Left kidney (tissue), 2 donors: ENCODE results near the gene GSTA4. TPM values are rescaled to one million over a fixed set of nuclear protein-coding genes. Genes with fewer than 3 reads are reported as not detected.
"Not testable (repeated sequence)": the region's sequence is repeated elsewhere in the genome, so short reads cannot be mapped to it uniquely, and the experiment has no call there.

ENCODE experiments used
- DNase-seq: peaks from one replicate; pipeline ENCODE4 v3.0.0-alpha.2; 2013
- polyA plus RNA-seq: library from polyadenylated mRNA; unstranded; fragments of 120-200 nt; gene quantifications from one replicate; pipeline ENCODE4 v1.2.1, GENCODE V29; 2013; ENCODE audit not compliant: insufficient read length

The GSTA4 gene
- polyA plus RNA-seq, 1 donor: 116 TPM

- DNase-seq: no peak
Measured at GRCh38 chr6:52976591-52977035, 18.5 kb downstream of the GSTA4 start.

GRCh38 chr6:52976149-52976548 is 18.9 kb downstream of the GSTA4 start:
- no peak for DNase-seq

GRCh38 chr6:52975580-52975979 is 19.5 kb downstream of the GSTA4 start:
- no peak for DNase-seq

DNA sequence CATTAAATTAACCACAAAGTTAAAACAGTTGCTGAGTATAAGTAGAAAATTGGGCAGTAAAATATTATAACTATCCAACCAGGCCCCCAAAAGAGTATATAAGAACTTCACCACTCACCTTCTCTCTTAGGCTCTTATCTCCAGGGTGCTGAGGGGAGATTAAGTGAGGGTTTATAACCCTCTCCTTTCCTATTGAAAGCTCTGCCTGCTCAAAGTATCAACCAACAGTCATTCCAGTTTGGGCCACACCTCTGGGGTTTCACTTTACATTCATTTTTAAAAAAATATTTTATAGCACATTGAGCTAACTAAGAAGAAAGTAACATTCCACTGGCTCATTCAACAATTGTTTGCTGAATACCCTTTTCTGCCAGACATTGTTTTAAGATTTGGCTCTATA is 22.1 kb downstream of the GSTA4 start:
- DNase-seq: no peak

GRCh38 chr6:52969359-52969758 is 25.7 kb downstream of the GSTA4 start:
- DNase-seq: no peak

DNA sequence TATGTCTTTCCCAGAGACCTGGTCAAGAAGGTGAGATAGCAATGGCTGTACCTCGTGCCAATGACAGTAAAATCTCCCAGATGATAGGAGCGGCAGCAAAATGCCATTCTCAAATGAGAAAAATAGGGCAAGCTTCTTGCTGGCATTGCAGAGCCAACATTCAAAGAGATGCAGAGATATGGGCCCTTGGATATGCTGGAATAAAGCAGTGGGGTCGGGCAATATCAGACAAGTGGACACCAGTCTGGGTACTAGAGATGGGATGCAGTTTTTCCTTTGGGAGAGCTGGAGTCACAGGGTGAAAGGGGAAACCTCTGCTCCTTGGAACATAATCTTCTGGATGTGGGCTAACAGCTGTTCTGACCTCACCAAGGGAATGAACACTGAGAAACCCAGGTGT is 29.0 kb downstream of the GSTA4 start:
- no peak for DNase-seq

- no peak for DNase-seq
Measured at GRCh38 chr6:52965380-52965779, 29.7 kb downstream of the GSTA4 start.

GRCh38 chr6:52964318-52964717 is 30.8 kb downstream of the GSTA4 start:
- DNase-seq: no peak

DNA sequence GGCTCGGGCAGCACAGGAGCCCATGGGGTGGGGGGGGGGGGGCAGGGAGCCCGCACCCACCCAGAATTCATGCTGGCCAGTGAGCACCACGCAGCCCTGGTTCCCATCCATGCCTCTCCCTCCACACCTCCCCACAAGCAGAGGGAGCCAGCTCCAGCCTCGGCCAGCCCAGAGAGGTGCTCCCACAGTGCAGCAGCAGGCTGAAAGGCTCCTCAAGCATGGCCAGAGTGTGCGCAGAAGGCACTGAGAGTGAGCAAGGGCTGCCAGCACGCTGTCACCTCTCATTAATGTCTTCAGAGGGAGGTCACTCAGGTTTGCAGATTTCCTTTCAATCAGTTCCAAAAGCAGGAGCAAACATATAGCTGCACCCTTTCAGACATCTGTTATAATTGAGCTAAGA is 32.4 kb downstream of the GSTA4 start:
- no peak for DNase-seq

GRCh38 chr6:52961022-52961421 is 34.1 kb downstream of the GSTA4 start:
- DNase-seq: not testable (repeated sequence)

DNA sequence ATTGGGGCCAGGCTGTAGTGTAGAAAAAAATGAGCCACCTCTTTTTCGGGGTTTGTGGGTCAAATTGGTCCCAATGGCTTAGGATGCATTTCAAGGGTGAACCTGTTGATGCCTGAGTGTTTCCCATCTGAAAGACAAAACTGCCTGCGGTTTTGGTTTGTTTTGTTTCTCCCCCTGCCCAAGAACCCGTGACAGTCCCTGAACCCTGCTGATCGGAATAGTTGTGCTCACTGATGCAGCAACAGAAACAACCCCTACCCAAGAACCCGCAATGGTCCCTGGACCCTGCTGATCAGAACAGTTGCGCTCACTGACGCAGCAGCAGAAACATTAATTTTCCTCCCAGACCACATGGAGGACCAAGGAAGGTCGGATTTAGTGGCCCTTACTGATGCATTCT is 34.9 kb downstream of the GSTA4 start:
- DNase-seq: peak; percentile 7

GRCh38 chr6:52958546-52959255 is 36.4 kb downstream of the GSTA4 start:
- DNase-seq: no peak

DNA sequence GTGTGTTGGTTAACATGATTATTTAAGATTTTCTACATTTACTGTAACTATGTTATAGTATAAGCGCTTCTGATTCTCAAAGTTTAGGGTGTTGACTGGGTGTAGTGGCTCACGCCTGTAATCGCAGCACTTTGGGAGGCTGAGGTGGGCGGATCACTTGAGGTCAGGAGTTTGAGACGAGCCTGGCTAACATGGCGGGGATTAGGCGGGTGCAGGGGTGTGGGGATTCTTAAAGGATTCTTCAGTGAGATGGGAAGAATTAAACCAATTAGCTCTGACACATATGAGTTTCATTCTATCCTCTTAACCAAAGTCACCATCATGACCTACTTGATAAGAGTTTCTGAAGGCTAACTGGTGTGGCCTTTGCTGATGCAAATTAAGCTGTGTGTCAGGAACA is 39.2 kb downstream of the GSTA4 start:
- DNase-seq: no peak

DNA sequence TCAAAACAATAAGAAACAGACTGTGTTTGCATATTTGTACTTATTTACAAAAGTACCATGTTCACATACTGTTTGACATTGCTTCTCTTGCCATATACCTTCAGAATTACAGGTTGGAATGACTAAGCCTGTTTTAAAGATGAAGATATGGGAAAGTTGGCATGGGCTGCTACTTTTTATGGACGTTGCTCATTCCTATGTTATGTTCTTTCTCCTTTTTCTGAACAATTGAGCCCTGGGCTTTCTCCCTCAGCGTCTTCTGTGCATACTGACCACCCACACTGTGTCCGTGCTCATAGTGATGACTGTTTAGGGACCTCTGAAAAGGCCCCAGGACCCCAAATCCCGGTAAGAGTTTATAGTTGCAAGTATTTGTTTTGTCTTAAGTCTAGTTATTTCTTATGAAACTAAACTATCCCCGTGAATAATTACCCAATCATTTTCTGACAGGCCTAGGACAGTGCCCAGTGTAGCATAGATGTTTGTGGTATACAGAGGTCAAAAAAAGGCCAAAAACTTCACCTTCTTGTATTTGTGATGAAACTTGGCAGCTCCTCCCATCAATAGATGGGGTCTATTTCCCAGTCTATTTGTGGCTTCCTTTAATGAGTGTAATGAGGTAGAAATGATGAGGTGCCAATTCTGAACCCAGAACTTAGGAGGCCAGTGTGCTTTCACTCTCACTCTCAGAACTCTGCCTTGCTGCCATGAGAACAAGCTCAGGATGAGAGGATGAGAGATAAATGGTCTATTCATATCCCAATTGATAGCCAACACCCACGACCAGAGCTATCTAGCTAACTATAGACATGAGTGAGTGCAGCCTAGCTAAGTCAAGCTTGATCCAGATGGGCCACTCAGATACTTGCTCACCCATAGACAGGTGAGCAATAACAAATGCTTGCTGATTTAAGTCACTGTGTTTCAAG is 40.9 kb downstream of the GSTA4 start:
- DNase-seq: no peak

DNA sequence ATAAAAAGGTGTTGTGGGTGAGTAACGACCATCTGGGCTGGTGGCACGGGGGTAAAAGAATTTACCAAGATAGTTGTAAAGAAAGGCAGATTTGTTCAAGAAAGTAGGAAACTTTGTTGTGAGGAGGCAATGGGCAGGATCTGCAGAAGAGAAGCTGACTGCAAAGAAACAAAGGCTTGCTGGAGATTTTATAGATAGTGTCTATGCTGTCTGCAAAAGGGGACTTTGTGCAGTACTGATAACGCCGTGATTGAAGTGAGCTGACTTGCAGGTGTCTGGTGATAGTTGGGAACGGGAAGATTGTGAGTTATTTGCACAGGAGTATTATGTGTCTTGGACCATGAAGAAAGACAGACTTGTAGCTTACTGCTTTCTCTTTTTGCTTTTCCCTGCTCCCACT is 48.8 kb downstream of the GSTA4 start:
- DNase-seq: no peak

- DNase-seq: not testable (repeated sequence)
Measured at GRCh38 chr6:52942821-52943220, 52.3 kb downstream of the GSTA4 start.

DNA sequence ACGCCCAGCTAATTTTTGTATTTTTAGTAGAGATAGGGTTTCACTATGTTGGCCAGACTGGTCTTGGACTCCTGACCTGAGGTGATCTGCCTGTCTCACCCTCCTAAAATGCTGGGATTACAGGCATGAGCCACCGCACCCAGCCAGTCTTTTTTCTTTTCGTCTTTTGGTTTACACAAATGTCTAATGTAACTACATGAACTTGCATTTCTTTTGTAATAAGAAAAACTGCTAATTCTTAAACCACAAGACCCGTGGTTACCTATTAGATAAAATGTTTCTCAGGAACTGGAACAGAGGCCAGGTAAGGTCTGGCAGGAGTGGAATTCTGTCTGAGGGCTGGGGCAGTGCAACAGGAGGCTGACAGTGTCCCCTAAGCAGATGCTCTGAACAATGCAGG is 52.9 kb downstream of the GSTA4 start:
- no peak for DNase-seq

DNA sequence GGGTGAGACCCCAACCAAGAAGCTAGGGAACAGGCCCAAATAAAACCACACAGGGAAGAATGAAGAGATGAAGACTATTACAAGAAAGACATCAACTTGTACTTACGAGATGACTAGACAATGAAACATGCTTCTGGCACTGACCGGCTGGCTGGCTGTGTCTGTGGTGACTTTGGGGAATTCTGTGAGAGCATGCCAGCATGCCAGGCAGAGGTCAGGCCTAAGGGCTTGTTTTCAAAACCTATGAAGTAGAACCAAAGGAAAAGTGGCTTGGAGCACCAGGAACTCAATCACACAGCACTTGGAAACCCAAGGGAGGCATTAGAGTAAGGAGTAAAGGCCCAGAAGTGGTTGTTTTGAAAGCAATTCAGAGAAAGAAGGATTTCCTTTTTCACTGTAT is 57.2 kb downstream of the GSTA4 start:
- no peak for DNase-seq

DNA sequence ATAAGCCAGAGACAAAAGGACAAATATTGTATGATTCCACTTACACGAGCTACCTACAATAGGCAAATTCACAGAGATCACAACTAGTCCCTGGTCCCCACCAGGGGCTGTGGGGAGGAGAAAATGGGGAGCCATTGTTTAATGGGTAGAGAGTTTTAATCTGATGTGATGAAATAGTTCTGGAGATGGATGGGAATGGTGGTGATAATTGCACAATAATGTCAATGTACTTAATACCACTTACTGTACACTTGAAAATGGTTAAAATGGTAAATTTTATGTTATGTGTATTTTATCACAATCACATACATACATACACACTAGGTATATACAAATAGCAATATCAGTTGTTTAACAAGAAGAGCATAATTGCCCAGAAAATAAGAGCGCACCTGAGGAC is 61.3 kb downstream of the GSTA4 start:
- no peak for DNase-seq

DNA sequence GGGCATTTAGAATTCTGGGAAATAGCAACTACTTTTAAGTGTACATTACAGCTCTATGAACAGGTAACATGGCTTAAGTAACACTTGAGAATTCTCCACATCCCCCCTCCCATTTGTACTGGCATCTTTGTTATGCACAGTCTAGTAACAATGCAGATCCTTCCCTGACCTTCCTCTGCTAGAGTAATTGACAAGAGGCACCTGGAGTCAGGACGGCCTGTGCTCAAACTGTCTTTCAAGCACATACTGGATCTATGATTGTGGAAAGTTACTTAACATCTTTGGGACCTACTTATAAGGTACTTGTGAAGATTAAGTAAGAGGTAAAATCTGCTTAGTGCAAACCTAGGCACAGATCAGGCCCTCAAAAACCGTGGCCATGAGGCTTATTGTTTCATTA is 63.7 kb downstream of the GSTA4 start:
- no peak for DNase-seq

DNA sequence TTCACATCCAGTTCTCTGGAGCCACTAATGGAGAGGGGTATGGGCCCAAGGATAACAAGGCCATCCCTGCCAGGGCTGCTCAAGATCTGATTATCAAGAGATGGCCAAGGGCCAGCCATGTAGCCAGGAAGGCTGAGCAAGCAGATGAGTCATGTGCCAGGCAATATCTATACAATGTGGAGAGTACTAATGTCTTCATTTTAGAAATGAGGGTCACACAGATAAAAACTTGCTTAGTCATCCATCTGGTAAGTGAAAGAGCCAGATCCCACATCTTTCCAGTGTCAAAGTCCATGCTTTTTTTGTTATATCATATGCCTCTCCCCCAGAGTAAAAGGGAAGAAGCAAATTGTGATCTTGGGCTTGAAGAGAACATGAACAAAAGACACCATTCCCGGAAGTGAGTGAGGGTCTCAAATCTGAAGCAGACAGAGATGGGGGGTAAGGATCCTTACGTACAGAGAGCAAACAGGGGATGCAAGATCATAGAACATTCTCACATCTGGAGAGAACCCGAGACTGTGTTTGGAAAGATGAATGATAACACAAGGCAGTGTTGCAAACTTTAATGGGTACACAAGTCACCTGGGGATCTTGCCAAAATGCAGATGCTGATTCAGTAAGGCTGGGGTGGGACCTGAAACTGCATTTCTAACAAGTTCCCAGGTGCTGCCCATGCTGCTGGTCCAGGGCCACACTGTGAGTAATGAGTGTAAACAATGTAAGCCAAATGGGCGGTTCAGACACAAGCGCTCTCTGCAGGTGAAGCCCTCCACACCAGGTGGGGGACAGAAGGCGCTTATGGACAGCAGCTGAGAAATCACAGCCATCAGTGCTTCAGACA is 65.5 kb downstream of the GSTA4 start:
- DNase-seq: no peak
